MG63 (cell line): Measurements from ENCODE around the gene CYP3A7. TPM values are rescaled to one million over a fixed set of nuclear protein-coding genes. Genes with fewer than 3 reads are reported as not detected.
"Not testable (repeated sequence)": the region's sequence is repeated elsewhere in the genome, so short reads cannot be mapped to it uniquely, and the experiment has no call there.

Experiments
- DNase-seq: peaks from one replicate; pipeline ENCODE4 v3.0.0-alpha.2; 2020
- H3K27me3 ChIP-seq: fragments of 250-450 bp; sonication (Bioruptor Pico); 2 replicates; pipeline ENCODE4 v1.5.1; 2020; ENCODE audit warnings: mild to moderate bottlenecking, moderate library complexity
- H3K36me3 ChIP-seq: fragments of 250-450 bp; sonication (Bioruptor Pico); 2 replicates; pipeline ENCODE4 v1.5.1; 2020; ENCODE audit warnings: mild to moderate bottlenecking, moderate library complexity
- H3K4me3 ChIP-seq: fragments of 250-450 bp; sonication (Bioruptor Pico); 2 replicates; pipeline ENCODE4 v1.5.1; 2020; ENCODE audit warnings: mild to moderate bottlenecking, moderate library complexity
- H3K9me3 ChIP-seq: fragments of 250-450 bp; sonication (Bioruptor Pico); 2 replicates; pipeline ENCODE4 v1.5.1; 2020; ENCODE audit warnings: mild to moderate bottlenecking, moderate library complexity
- total RNA-seq: library from RNA; depleted of rRNA; stranded (reverse); fragments of >200 nt; shearing (Covaris generic); gene quantifications from 2 replicates; pipeline ENCODE4 v1.2.3, GENCODE V29; 2014; ENCODE audit warnings: low replicate concordance

The CYP3A7 gene
- total RNA-seq, 1 experiment from 2014 or later, result not detected

- Histone ChIP-seq H3K4me3 (no peak overlapping the region), H3K27me3 (no peaks in the 10 kb centered on the region), H3K36me3 (no peaks in the 10 kb centered on the region), H3K9me3 (no peaks in the 10 kb centered on the region)
- no peak for DNase-seq
Measured at GRCh38 chr7:99729486-99730237, 5.3 kb downstream of the CYP3A7 start.

GRCh38 chr7:99728615-99729014 is 6.4 kb downstream of the CYP3A7 start:
- H3K27me3 ChIP-seq, result no peaks in the 10 kb centered on the region
- no peaks in the 10 kb centered on the region for H3K36me3 ChIP-seq
- H3K4me3 ChIP-seq, result no peak overlapping the region
- no peak for DNase-seq
- H3K9me3 ChIP-seq, result no peaks in the 10 kb centered on the region

- H3K36me3 ChIP-seq, H3K4me3 ChIP-seq, H3K27me3 ChIP-seq, H3K9me3 ChIP-seq, DNase-seq: not testable (repeated sequence)
Measured at GRCh38 chr7:99723201-99723600, 11.8 kb downstream of the CYP3A7 start.

DNA sequence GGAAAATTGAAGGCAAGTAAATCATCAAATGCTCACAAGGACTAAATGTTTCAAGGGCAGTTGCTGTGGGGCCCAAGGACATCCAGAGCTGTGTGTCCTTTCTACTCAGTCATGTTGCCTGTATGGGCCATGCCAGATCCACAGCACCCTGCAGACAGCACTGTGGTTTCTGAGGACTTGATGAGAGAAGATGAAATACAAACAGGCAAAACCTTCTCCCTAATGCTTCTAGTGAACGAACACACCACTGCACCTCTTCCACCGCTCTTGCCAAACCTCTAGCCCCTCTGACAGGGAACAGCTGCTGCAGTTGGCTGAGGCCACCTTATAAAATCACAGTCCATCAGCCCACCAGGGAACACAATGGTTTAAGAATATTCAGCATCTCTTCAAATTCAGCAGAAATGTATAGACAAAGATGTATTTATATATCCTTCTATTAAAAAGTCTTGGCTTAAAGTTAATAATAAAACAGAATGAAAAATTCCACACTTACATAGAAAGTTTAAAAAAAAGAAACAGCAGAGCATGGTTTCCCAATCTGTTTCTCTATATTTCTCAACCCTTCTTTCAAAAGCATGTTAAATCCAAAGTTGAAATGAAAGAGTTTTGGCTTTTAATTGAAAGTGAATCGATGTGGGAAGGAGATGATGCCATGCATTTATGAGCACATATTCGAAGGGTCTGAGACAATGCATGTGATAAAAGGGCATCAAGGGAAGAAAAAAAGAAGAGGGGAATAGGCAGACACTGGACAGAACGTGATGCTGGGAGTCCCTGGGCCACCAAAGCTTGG is 14.0 kb downstream of the CYP3A7 start:
- no peaks in the 10 kb centered on the region for H3K36me3 ChIP-seq
- DNase-seq, result no peak
- no peak overlapping the region for H3K4me3 ChIP-seq
- no peaks in the 10 kb centered on the region for H3K27me3 ChIP-seq
- no peaks in the 10 kb centered on the region for H3K9me3 ChIP-seq

DNA sequence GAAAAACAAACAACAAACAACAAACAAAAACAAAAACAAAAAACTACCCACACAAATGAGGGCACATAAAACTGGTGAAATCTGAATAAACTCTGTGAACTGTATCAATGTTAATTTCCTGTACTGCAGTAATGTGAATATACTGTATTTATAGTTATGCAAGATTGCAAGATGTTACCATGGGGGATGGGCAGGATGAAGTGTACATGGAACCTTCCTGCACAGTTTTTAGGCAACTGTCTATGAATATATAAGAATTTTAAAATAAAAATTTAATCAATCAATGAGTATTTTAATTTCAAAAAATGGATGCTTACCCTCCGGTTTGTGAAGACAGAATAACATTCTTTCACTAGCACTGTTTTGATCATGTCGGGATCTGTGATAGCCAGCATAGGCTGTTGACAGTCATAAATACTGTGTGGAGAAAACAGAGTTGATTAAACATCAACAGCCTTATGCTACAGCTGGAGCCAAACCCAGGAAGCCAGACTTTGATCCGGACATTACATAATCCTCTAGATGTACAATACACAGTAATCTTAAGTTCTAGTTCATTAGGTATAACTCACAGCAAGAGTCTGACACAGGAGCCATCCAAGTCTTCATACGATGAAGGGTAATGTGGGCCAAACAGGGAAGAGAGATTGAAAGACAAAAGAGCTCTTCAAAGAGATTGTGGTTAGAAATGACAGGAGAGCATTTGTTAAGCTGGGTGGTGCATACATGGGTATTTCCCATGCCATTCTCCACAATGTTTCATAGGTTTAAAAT is 14.8 kb downstream of the CYP3A7 start:
- Histone ChIP-seq H3K4me3 (no peak overlapping the region), H3K36me3 (no peaks in the 10 kb centered on the region), H3K9me3 (no peaks in the 10 kb centered on the region), H3K27me3 (no peaks in the 10 kb centered on the region)
- no peak for DNase-seq

DNA sequence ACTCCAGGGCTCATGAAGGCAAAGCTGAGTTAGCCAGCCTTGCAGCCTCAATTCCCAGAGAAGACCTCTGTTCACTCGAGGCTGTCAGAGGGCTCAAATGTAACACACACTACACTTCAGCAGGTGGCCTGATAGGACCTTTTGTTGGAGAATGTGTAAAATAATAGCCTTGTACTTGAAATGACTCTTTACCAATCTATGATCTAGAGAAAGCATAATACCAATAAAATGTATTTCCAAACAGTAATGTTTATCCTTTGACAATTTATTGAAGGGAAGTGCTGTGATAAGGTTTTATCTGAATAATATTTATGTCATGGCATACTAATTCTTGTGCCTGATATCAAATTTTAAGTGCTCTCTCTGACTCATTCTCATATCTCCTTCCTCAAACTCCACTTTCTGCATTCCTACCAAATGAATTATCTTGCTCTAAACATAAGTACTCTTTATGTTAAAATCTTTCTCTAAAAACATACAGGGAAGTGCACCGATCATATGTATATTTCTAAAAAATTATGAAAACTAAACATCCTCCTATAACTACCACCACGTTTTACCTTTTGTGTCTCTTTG is 20.9 kb downstream of the CYP3A7 start:
- Histone ChIP-seq H3K9me3 (no peaks in the 10 kb centered on the region), H3K27me3 (no peaks in the 10 kb centered on the region), H3K4me3 (no peak overlapping the region), H3K36me3 (no peaks in the 10 kb centered on the region)
- DNase-seq, result no peak

GRCh38 chr7:99709838-99710578 is 25.0 kb downstream of the CYP3A7 start:
- Histone ChIP-seq H3K27me3 (no peaks in the 10 kb centered on the region), H3K36me3 (no peaks in the 10 kb centered on the region), H3K4me3 (no peak overlapping the region), H3K9me3 (no peaks in the 10 kb centered on the region)
- no peak for DNase-seq

- H3K9me3 ChIP-seq, result no peaks in the 10 kb centered on the region
- no peak overlapping the region for H3K4me3 ChIP-seq
- no peaks in the 10 kb centered on the region for H3K27me3 ChIP-seq
- DNase-seq, result no peak
- no peaks in the 10 kb centered on the region for H3K36me3 ChIP-seq
Measured at GRCh38 chr7:99709260-99709659, 25.7 kb downstream of the CYP3A7 start.

DNA sequence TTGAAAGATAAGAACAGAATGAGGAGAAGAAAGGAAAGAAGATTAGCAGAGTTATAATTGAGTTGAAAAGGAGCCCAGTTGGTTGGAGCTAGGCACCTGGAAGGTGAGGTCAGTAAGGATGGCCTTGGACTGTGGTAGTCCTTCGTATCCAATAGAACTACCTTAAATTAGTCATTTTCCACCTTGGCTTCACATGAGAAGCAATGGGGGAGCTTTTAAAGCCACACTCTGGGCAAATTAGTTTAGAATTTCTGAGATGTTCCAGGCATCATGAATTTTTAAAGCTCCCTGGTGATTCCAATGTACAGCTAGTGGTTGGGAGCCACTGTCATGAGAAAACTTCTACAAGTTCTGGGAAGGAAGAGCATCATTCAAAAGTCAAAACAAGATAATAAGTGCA is 27.9 kb downstream of the CYP3A7 start:
- DNase-seq, result no peak
- Histone ChIP-seq H3K4me3 (no peak overlapping the region), H3K9me3 (no peaks in the 10 kb centered on the region), H3K27me3 (no peaks in the 10 kb centered on the region), H3K36me3 (no peaks in the 10 kb centered on the region)

GRCh38 chr7:99699946-99700345 is 35.0 kb downstream of the CYP3A7 start:
- H3K27me3 ChIP-seq, result no peaks in the 10 kb centered on the region
- no peak for DNase-seq
- H3K9me3 ChIP-seq, result no peaks in the 10 kb centered on the region
- H3K4me3 ChIP-seq, result no peak overlapping the region
- no peaks in the 10 kb centered on the region for H3K36me3 ChIP-seq

- not testable (repeated sequence) for H3K27me3 ChIP-seq, H3K36me3 ChIP-seq, DNase-seq, H3K4me3 ChIP-seq, H3K9me3 ChIP-seq
Measured at GRCh38 chr7:99698867-99699730, 35.9 kb downstream of the CYP3A7 start.

DNA sequence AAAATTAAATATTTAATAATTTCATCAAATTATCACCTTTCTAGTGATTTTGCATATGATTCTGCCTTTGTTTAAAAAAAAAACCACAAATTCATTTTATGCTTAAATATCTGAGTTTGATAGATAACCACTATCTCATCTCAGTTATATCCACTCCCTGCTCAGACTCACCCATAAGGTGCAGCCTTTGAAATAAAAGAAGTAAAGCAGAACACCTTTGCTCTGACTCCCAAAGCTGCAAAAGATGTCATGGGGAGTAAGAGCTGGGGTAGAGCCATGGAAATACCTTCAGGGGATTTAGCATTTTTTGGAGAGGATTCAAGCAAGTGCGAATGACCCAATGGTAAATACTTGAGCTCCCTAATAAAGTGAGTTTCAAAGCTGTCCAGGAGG is 40.1 kb downstream of the CYP3A7 start:
- H3K27me3 ChIP-seq, result no peaks in the 10 kb centered on the region
- H3K4me3 ChIP-seq, result no peak overlapping the region
- no peak for DNase-seq
- no peaks in the 10 kb centered on the region for H3K36me3 ChIP-seq
- no peaks in the 10 kb centered on the region for H3K9me3 ChIP-seq

- H3K9me3 ChIP-seq, result no peaks in the 10 kb centered on the region
- no peaks in the 10 kb centered on the region for H3K36me3 ChIP-seq
- H3K4me3 ChIP-seq, result no peak overlapping the region
- no peaks in the 10 kb centered on the region for H3K27me3 ChIP-seq
- no peak for DNase-seq
Measured at GRCh38 chr7:99694201-99694911, 40.6 kb downstream of the CYP3A7 start.

DNA sequence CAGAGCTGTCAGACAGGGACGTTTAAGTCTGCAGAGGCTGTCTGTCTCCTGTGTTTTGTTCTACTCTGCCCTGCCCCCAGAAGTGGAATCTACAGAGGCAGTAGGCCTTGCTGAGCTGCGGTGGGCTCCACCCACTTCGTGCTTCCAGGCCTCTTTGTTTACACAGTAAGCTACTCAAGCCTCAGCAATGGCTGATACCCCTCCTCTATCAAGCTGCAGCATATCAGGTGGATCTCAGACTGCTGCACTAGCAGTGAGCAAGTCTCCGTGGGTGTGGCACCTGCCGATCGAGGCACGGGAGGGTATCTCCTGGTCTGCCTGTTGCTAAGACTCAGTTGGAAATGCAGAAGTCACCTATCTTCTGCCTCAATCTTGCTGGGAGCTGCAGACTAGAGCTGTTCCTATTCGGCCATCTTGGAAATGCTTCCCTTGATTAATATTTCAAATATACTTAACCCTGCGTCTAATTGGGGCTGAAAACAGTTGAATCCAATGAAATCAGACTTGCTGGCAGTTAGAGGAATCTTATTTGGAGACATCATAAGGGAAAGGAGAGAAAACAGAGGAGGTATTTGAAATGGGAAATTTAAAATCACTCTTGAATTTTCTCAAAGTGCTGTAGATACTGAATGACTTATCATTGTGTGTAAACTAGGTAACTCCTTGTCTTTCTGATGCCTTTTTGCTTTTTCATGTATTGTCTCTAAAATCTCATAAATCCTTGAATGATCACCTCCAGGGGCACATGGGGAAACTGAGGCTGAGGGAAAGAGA is 41.4 kb downstream of the CYP3A7 start:
- DNase-seq, result no peak
- no peaks in the 10 kb centered on the region for H3K9me3 ChIP-seq
- no peaks in the 10 kb centered on the region for H3K27me3 ChIP-seq
- no peaks in the 10 kb centered on the region for H3K36me3 ChIP-seq
- H3K4me3 ChIP-seq, result no peak overlapping the region

DNA sequence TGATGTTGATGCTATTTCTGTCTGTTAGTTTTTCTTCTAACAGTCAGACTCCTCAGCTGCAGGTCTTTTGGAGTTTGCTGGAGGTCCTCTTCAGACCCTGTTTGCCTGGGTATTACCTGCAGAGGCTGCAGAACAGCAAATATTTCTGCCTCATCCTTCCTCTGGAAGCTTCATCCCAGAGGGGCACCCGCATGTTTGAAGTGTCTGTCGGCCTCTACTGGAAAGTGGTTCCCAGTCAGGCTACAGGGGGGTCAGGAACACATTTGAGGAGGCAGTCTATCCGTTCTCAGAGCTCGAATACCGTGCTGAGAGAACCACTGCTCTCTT is 41.9 kb downstream of the CYP3A7 start:
- no peak for DNase-seq
- Histone ChIP-seq H3K9me3 (no peaks in the 10 kb centered on the region), H3K36me3 (no peaks in the 10 kb centered on the region), H3K4me3 (no peak overlapping the region), H3K27me3 (no peaks in the 10 kb centered on the region)
